DND-41 (cell line): ENCODE measurements around the gene RNF186.
"Not testable (repeated sequence)": the region's sequence is repeated elsewhere in the genome, so short reads cannot be mapped to it uniquely, and the experiment has no call there.

Experiments used
- EZH2 ChIP-seq: IDR thresholded peaks from 3 replicates; pipeline ENCODE4 v1.6.1; 2012; ENCODE audit warnings: borderline replicate concordance, low read depth, mild to moderate bottlenecking, moderate library complexity, low read length, inconsistent platforms; ENCODE audit not compliant: severe bottlenecking
- TF ChIP-seq, protein P1 (sequence below): IDR thresholded peaks from 2 replicates; pipeline ENCODE4 v1.5.1; 2012; ENCODE audit warnings: borderline replicate concordance, low read length, moderate library complexity, mild to moderate bottlenecking; ENCODE audit not compliant: poor library complexity, severe bottlenecking; ENCODE audit errors: extremely low read depth

DNA sequence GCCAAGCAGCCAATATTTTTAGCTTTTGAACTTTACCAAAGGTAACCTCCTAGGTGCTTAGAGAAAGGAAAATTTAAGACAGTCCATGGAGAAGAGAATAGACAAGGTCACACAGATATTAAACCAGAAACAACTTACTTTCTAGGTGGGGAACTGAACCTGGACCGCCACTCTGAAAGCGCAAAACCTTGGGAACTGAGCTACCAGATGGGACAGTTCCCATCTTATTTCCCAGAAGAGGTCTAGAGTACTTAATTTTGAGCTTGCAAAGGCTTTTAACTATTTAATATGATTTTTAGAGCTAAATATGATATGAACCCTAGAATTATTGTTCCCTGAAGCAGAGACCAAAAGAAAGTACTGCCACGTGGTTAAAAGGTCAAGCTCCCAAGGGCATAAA, 34.2 kb upstream of the RNF186 start:
- TF ChIP-seq, protein P1, sequence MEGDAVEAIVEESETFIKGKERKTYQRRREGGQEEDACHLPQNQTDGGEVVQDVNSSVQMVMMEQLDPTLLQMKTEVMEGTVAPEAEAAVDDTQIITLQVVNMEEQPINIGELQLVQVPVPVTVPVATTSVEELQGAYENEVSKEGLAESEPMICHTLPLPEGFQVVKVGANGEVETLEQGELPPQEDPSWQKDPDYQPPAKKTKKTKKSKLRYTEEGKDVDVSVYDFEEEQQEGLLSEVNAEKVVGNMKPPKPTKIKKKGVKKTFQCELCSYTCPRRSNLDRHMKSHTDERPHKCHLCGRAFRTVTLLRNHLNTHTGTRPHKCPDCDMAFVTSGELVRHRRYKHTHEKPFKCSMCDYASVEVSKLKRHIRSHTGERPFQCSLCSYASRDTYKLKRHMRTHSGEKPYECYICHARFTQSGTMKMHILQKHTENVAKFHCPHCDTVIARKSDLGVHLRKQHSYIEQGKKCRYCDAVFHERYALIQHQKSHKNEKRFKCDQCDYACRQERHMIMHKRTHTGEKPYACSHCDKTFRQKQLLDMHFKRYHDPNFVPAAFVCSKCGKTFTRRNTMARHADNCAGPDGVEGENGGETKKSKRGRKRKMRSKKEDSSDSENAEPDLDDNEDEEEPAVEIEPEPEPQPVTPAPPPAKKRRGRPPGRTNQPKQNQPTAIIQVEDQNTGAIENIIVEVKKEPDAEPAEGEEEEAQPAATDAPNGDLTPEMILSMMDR: not testable (repeated sequence)
- not testable (repeated sequence) for TF ChIP-seq EZH2
